Stimulated activated CD4-positive, alpha-beta T cell treated with anti-CD3 and anti-CD28 coated beads, TNF-alpha, amount 100 ng/mL, for 48 hours (primary cell): ENCODE data around the gene SSUH2.

Experiments used
- DNase-seq, 3 donors: peaks; one replicate each; pipeline ENCODE4 v3.0.0-alpha.2; 2020; ENCODE audit warnings: low read depth in 3 of 3

The SSUH2 gene

DNA sequence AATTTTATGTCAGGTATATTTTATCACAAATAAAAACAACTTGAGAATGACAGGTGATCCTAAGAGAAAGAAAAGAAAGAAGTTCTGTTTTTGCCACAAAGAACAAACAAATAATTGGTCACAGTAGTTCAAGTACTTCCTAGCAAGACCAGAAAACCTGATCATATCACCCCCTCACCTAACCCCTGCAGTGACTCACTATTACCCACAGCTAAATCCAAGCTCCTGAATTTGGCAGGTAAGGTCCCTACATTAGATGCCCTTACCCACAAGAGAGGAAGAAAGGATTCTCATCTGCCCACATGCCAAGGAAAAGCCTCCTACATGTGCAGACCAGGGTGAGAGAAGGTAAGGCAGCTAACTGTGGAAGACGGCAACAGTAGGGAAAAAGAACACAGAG lies 4.4 kb downstream of the SSUH2 start:
- no peak for DNase-seq

DNA sequence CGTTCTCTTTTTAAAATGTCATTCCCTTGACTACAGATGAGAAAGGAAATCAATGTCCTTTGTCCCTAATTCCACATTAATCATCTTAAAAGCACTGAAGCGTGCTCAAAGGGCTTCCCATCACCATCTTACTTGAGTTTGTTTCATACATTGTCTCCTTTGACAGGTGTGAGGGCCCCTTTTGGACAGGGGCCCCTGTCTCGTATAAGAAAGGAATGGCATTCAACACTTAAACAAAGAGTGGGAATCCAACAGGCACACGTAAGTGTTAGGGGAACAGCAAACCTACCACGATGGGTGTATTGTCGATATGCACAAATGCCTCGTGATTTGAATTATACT lies 5.0 kb downstream of the SSUH2 start:
- no peak for DNase-seq

DNA sequence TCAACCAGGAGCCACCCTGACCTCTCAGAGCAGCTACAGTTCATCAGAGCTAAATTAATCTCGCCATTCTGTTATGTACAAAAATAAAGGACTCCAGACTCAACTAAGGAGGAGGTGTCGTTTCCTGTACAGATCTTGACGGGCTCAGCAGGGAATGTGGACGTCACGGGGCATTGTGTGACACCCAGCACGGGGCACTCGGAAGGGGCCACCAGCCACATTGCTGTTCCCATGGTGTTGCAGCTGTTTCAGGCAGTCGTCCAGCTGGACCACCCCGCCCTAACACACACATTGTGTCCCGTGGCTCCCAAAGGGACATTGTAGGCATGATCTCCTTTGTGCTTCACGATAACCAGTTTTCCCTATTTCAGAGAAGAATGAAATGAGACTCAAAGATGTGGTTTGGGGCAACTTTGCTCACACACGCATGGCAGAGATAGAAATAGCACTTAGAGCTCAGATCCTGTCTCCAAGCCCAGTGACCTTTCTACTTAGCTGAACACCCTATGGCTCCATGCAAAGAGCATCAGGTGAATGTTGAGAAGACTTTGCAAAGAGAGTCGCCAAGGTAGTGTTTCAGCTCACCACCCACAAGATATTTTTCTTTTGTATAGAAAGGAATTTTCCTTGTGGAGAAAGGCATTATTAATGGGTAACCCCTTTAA lies 5.5 kb downstream of the SSUH2 start:
- no peak for DNase-seq

DNA sequence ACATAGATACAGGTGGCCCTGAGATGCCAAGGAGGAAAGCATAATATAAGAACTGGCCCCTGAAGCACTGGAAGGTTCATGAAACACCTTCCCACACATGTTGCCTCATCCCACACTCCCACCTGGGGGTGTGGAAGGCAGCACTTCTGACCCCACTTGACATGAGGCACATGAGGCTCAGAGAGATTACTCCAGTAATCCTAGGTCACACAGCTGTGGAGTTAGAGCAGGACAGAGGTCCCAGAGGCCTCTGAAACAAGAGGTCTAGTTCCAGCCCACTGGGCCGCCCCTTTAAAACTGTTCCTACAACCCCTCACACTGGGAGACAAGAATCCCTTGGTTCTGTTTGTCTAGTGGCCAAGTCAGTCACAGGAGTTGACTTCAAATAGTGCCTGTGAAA lies 7.2 kb downstream of the SSUH2 start:
- DNase-seq = no peak

DNA sequence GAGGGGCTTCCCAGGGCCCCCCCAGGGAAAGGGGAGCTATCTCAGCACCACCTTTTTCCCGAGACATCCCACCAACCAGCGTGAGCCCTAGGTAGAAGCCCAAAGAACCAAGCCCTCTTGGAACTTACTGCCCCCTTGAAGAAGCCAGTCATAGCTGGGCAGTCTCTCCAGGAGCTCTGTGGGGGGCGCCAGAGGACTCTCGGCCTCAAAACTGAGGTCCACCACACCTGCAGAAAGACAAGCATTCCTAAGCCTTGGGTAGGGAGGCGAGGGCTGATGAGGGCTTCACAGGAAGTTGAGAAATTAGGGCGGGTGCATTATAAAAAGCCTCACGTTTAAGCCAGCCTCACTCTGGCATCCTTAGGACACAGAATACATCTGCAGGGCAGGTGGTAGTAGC lies 9.0 kb downstream of the SSUH2 start:
- no peak for DNase-seq

DNA sequence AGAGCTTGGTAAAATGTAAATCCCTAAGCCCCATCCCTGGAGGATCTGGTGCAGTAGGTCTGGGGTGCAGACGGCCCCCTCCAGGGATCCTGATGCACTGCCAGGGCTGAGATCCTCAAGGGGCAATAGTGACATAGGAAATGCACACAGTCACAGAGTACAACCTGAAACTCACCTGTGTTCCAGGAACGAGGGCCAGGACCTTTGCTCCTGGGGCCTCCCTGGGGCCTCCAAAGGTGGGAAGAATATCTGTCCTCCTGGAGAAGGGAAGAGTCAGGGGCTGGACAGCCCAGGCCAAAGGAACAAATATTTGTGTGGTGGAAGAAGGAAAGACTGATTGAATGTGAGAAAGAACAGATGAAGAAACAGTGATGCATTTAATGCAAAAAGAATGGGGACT lies 9.5 kb downstream of the SSUH2 start:
- DNase-seq = no peak

DNA sequence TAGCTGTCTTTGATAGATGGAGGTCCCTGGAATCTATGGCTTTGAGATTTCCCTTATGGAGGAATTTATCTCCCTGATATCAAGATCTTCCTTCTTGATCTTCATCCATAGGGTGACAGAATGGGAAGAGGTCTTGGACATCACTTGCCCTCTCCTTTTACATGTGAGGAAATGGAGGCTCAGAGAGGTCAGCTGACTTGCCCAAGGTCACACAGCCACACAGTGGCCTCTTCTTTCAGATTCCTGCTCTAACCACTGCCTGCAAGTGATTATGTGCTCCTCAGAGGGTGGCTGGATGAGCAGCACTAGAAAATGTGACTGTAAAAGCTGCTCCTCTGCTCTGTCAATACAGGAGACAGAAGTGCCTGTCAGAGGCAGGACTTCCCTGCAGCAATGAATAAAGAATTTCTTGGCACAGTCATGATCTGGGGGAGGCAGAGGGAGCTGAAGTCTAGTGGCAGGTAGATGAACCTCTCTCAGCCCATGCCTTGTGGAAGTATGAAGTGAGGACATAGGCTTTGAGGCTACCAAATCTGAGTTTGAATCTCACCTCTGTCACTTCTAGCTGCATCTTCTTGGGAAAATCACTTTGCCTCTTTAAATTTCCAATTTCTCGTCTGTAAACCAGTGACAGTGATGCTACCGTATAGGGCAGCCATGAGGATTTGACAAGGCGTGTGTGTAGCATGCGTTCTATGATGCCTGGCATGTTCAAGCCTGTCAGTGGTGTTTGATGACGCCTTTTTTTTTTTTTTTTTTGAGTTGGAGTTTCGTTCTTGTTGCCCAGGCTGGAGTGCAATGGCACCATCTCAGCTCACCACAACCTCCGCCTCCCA lies 12.0 kb downstream of the SSUH2 start:
- DNase-seq = no peak

DNA sequence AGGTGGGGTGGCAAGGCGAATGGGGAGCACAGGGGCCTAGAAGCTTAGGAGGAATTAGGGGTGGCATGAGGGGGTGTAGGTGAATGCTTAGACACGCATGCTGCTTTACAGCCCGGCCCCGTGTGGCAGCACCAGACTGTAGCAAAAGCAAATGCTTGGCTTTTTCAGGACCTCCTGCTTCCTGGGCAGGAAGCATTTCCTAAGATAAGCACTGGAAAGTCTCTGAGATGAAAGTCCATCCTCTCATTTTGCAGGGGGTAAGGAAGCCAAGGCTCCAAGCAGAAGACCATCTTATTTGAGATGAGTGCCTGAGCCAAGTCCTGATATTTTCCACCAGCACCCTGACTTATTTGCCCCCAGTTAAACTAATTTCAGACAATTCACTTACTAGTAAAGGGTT lies 12.9 kb downstream of the SSUH2 start:
- DNase-seq = no peak

DNA sequence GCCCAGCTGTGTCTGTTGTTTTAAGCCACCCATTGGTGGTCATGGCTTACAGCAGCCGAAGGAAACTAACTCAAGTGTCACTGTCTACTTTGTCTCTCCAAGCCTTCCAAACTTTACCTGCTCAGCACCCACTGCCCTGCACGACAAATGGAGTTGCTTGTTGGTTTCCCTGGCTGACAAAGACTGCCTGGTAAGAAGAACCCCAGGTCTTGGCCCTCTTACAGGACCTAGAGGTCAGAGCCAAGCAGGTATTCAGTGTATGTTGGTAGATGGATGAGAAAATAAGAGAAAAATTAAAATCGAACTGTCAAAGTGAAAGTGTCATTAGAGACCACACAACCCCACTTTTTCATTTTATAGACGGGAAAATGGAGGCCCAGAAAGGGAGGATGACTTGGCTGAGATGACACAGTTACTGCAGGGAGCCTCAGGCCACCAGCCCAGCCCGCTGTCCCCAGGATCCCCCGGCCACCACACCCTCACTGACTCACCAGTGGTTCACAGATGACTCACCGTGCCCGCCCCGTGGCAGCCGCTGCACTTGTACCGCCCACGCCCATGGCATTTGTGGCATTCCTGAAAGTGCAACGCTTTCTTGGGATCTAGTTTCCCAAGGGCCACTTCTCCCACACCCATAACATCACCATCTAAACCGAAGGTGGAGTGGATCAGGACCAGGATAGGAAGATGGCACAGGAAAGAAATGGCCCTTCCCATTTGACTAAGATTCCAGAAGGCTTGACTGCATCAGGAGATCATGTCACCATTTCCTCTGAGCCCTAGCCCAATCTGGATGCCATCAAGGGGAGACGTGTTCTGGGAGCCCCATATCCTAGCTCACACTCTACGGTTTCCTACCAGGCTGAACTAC lies 15.2 kb downstream of the SSUH2 start:
- DNase-seq = peak in 2 of 3 donors; percentile 35 to 49

DNA sequence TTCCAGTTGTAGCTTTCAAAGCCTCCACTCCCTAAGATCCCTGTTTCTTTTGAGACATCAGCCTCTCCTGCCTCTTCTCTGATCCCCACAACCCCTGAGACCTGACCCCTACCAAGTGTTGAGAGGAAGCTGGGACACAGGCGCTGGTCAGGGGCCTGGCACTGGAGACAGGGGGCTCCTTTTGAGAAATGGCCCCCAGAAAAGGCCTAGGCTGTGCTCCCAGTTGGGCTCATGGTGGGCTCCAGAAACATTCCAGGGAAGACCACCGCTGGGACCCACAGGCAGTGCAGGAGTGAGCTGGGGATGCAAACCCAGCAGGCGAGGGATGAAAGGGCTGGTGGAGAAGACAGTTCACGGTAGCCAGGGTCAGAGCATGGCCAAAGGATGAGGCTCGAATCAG lies 16.6 kb downstream of the SSUH2 start:
- DNase-seq = no peak

DNA sequence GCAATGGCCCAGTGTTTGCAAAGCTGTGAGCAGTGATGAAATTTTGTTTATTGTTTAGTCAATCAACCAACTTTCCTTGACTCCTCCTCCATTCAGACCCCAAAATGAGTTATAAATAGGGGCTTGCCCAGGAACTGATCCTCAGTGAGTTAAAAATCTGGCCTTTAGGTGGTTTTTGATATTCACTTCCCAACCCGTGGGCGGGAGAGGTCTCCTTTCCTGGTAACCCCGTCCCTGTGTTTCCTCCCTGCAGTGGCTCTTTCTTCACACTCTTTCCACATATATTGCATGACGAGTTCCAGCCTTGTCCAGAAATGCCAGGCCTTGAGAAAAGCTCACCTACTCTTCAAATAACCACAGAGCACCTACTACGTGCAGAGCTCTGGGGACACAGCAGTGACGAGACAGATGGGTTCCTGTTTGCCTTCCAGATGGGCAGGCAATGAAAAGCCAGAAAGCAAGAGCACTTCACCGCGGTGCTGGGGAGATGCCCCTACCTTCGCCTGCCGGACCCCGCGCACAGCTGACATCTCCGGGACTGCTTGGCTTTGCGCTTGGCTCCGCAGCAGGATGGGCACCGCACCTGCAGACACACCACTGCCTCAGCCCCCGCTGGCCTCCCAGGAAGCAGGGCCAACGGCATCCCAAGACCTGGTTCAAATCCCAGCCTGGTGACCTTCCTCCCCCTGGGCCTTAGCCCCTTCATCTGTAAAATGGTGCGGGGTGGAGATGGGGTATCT lies 17.2 kb downstream of the SSUH2 start:
- no peak for DNase-seq

DNA sequence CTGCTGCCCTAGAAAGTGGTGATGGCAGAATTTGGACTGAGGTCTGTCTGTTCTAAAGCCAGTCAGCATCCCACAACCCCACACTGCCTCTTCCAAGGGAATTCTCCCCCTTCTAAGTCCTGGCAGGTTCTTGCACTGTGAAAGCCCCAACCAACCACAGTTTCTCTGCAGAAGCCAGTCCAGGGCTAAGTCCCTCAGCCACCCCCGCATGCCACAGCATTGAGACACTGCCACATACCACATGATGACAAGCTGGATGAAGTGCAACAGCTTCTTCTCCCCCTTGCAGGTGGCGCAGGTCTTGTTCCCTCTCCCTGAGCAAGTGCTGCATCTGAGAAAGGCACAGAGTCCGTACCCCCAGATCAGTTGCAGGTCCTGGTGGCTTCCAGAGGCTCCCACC lies 18.6 kb downstream of the SSUH2 start:
- DNase-seq = no peak

DNA sequence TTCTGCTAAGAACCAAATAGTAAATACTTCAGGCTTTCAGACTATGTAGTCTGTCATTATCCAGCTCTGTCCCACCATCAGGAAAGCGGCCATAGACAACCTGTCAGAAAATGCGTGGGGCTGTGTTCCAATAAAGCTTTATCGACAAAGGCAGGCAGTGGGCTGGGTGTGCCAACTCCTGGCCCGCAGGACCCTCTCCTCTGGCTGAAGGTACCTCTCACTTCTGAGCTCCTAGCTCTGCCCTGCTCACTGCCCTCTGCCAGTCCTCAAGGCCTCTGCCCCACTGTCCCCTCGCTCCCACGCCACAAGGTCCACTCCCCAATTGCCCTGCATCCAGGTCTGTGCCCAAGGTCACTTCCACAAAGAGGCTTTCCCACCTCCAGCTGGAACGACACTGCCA lies 20.0 kb downstream of the SSUH2 start:
- DNase-seq = no peak

DNA sequence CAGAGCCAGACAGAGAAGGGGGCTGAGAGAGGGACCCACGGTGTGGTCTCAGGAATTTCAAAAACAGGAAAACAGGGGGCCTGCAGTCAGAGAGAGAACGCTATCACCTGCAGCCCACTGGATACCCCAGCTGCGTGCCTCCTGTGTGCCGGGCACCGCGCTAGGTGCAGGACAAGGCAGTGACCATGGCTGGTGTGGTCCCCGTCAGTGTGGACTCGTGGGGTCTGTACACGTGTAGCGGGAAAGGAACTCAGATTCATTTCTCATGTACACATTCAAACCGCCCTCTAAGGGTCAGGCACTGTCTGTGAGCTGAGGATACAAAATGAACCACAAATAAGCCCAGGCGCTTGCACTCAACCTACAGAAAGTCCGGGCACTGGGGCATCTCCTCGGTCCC lies 20.9 kb downstream of the SSUH2 start:
- no peak for DNase-seq

DNA sequence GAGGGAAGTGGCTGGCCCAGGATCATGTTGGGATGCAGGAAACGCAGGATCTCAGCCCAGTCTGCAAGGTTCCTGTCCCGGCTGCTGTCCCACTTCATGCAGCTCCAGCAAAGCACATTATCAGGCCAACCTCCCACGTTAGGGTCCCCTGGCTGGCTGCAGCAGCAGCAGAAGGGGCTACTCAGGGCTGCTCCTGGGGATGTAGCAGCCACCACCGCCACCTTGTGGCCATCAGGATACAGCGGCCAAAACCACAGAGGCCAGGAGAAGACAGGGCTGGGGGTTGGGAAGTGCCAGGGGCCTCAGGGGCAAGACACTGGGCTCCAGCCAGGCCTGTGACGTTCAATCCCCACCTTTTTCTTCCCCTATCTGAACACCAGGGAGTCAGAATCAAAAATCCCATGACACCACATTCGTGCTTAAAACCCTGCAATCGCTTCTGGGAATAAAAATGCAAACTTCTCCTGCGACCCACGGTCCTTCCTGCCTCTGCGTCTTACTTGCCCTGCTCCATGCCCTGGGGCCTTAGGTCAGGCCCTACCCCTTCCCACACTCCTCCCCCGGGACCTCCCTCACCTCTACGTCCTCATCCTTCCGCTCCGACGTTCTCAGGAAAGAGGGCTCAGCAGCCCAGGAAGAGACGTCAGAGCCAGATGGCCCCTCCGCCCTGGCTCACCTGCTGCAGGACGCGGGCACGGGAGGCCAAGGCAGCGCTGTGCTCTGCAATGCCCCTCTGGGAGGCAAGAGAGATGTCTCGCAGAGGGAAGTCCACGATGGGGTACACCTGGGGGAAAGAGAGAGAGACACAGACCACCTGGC lies 21.5 kb downstream of the SSUH2 start:
- DNase-seq = peak; percentile 8 to 17 (median 13)

DNA sequence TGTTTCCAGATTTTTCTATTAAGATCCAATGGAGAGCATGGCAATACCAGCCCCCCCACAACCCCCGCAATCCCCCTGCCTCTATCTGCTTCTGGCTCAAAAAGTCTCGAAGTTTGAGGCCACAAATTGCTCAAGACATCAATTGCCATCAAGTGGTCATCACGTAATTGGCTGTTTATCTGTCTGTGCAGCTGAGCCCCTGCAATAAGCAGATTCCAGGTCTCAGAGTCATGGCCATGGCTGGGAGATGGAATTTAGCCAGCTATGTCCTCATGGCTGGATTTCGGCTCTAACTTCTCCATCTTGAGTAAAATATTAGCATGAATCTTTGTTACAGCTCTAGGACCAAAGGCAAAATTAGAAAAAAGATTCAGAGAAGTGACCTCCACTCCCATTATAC lies 22.7 kb downstream of the SSUH2 start:
- DNase-seq = no peak

DNA sequence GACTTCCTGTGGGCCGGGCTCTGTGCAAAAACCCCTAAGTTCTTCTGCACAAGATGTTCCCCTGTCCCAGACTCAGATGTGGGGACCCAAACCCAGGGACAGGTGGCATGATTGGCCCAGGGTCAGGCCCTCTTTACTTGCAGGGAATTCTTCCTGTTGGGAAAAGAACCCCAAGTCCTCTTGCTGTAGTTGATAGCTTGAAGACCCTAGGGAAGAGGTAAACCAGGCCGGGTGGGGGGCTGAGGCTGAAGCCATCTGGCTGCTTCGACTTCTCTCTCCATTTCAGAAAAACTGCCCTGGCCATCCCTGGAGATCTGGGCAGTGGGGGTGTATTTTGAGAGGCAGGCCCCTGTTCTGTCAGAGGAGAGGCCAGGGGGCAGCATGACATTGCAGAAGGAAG lies 23.5 kb downstream of the SSUH2 start:
- DNase-seq = no peak

DNA sequence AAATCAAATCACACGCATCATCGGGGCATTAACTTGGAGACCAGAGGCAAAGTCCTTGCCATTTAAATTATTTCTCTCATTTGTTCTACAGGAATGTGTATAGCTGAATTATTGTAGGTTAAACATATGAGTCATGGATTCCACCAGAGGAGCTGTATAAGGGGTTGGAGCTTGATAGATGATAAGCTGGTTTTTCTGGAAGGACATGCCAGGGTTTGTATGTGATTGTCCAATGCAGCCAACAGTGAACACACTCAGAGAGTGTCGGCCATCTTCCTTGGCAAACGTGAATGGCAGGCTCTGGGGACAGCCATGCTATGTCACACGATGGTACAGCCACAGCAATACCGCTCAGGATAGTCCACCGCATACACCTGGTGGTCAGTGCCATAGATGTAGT lies 25.1 kb downstream of the SSUH2 start:
- no peak for DNase-seq

DNA sequence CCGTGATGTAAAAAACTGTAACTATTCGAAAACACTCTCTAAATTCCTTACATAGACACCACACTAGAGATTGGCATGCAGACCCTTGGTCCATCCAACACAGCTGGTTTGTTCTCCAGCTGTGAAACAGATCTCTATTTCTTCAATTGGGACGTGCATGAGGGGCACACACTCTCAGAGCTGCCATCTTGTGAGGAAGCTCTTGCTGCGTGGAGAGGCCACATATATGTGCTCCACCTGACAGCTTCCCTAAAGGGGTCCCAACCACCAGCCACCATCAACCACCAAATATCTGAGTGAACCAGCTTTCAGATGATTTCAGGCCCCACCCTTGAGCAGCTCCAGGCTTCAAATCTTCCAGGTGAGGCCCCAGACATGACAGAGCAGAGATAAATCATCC lies 25.6 kb downstream of the SSUH2 start:
- no peak for DNase-seq

DNA sequence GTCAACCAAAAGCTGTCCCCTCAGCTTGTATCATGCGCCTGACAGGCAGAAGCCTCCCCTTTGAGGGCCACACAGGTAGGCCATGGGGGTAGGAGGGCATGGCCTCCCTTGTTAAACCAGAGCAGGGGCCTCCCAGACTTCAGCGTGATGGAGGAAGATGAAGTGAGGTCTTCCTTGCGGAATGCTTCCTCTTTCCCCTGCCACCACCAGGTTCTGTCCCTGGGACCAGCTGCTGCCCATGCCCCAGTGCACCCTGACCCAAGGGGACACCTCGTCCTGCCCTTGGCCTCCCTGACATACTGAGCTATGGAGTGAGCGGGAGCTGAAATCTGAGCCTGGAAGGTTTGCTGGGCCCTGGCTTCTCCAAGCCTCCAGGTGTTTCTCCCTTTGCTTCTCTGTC lies 26.7 kb downstream of the SSUH2 start:
- no peak for DNase-seq

DNA sequence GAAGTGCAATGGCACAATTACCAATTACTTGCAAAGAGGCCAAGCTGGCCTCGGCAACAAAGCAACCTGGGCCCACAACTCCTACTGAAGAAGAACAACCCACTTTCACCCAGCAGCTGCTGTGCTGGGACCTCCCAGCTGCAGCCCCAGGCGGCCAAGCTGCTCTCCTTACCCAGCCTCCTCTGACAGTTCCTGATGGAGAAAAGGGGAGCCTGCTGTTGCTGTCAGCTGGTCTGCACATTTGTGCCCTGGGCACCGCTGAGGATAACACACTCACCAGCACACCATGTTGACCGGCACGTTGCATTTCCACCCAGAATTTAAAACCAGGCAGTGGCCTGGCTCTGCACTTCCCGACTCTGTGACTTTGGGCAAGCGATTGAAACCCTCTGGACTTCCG lies 33.6 kb downstream of the SSUH2 start:
- no peak for DNase-seq
